Stimulated activated naive CD8-positive, alpha-beta T cell treated with anti-CD3 and anti-CD28 coated beads, Interleukin-15, Interleukin-2, amounts not matched to agents 100 ng/mL and 50 ng/mL, for 24 hours (primary cell): ENCODE results near the gene ZFYVE16.
"Not testable (repeated sequence)": the region's sequence is repeated elsewhere in the genome, so short reads cannot be mapped to it uniquely, and the experiment has no call there.

Source experiments
- H3K27ac Mint-ChIP-seq: one replicate; pipeline ENCODE4 v1.8.0; 2021; ENCODE audit warnings: mild to moderate bottlenecking, mixed read lengths
- H3K27me3 Mint-ChIP-seq: one replicate; pipeline ENCODE4 v1.8.0; 2021; ENCODE audit warnings: mixed read lengths
- H3K36me3 Mint-ChIP-seq: one replicate; pipeline ENCODE4 v1.8.0; 2021; ENCODE audit warnings: low read depth, mixed read lengths
- H3K4me1 Mint-ChIP-seq: one replicate; pipeline ENCODE4 v1.8.0; 2021; ENCODE audit warnings: low read depth, mixed read lengths
- H3K4me3 Mint-ChIP-seq: one replicate; pipeline ENCODE4 v1.8.0; 2021; ENCODE audit warnings: mild to moderate bottlenecking, mixed read lengths
- H3K9me3 Mint-ChIP-seq: one replicate; pipeline ENCODE4 v1.8.0; 2021; ENCODE audit warnings: mixed read lengths

ZFYVE16 gene

GRCh38 chr5:80442742-80443141 lies 34.9 kb downstream of the ZFYVE16 start:
- H3K9me3 Mint-ChIP-seq, result no peaks in the 10 kb centered on the region
- H3K27ac Mint-ChIP-seq, result no peak overlapping the region
- H3K4me3 Mint-ChIP-seq, result no peak overlapping the region
- H3K4me1 Mint-ChIP-seq, result peaks cover 4% of the 10 kb centered on the region
- H3K27me3 Mint-ChIP-seq, result no peaks in the 10 kb centered on the region
- peaks cover 30% of the 10 kb centered on the region for H3K36me3 Mint-ChIP-seq

GRCh38 chr5:80453366-80453765 lies 45.5 kb downstream of the ZFYVE16 start:
- Mint-ChIP-seq H3K36me3 (peaks cover 51% of the 10 kb centered on the region), H3K27ac (no peak overlapping the region), H3K9me3 (no peaks in the 10 kb centered on the region), H3K4me1 (no peaks in the 10 kb centered on the region), H3K4me3 (no peak overlapping the region), H3K27me3 (no peaks in the 10 kb centered on the region)

- H3K27ac Mint-ChIP-seq, result no peak overlapping the region
- H3K4me3 Mint-ChIP-seq, result no peak overlapping the region
- peaks cover 11% of the 10 kb centered on the region for H3K9me3 Mint-ChIP-seq
- H3K36me3 Mint-ChIP-seq, result peaks cover 83% of the 10 kb centered on the region
- no peaks in the 10 kb centered on the region for H3K27me3 Mint-ChIP-seq
- H3K4me1 Mint-ChIP-seq, result no peaks in the 10 kb centered on the region
These were observed 55.4 kb downstream of the ZFYVE16 start for GRCh38 chr5:80463269-80463668.

GRCh38 chr5:80466669-80467485 lies 59.0 kb downstream of the ZFYVE16 start:
- Mint-ChIP-seq H3K9me3 (peaks cover 18% of the 10 kb centered on the region), H3K36me3 (peaks cover 81% of the 10 kb centered on the region)

GRCh38 chr5:80468131-80468530 lies 60.3 kb downstream of the ZFYVE16 start:
- Mint-ChIP-seq H3K9me3 (peaks cover 20% of the 10 kb centered on the region), H3K4me3 (no peak overlapping the region), H3K27ac (no peak overlapping the region), H3K4me1 (no peaks in the 10 kb centered on the region), H3K36me3 (peaks cover 80% of the 10 kb centered on the region), H3K27me3 (no peaks in the 10 kb centered on the region)

More at GRCh38 chr5:80466669-80467485, 59.0 kb downstream of the ZFYVE16 start:
- no peaks in the 10 kb centered on the region for H3K27me3 Mint-ChIP-seq
- H3K4me3 Mint-ChIP-seq, result no peak overlapping the region
- no peak overlapping the region for H3K27ac Mint-ChIP-seq
- H3K4me1 Mint-ChIP-seq, result no peaks in the 10 kb centered on the region

- not testable (repeated sequence) for H3K27me3 Mint-ChIP-seq, H3K27ac Mint-ChIP-seq, H3K4me1 Mint-ChIP-seq, H3K4me3 Mint-ChIP-seq
- peaks cover 13% of the 10 kb centered on the region for H3K9me3 Mint-ChIP-seq
- peaks cover 82% of the 10 kb centered on the region for H3K36me3 Mint-ChIP-seq
These were observed 62.8 kb downstream of the ZFYVE16 start for GRCh38 chr5:80470631-80471030.

- Mint-ChIP-seq H3K9me3 (peaks cover 4% of the 10 kb centered on the region), H3K4me3 (no peak overlapping the region), H3K4me1 (no peaks in the 10 kb centered on the region)
These were observed 67.1 kb downstream of the ZFYVE16 start for GRCh38 chr5:80474929-80475328.

GRCh38 chr5:80479713-80480112 lies 71.8 kb downstream of the ZFYVE16 start:
- Mint-ChIP-seq H3K4me1 (no peaks in the 10 kb centered on the region), H3K27ac (no peak overlapping the region), H3K36me3 (peaks cover 61% of the 10 kb centered on the region), H3K4me3 (no peak overlapping the region), H3K27me3 (no peaks in the 10 kb centered on the region), H3K9me3 (peaks cover 10% of the 10 kb centered on the region)

More at GRCh38 chr5:80474929-80475328, 67.1 kb downstream of the ZFYVE16 start:
- Mint-ChIP-seq H3K27me3 (no peaks in the 10 kb centered on the region), H3K36me3 (peaks cover 70% of the 10 kb centered on the region), H3K27ac (no peak overlapping the region)

GRCh38 chr5:80480354-80480753 lies 72.5 kb downstream of the ZFYVE16 start:
- H3K27me3 Mint-ChIP-seq, result no peaks in the 10 kb centered on the region
- H3K4me1 Mint-ChIP-seq, result no peaks in the 10 kb centered on the region
- H3K36me3 Mint-ChIP-seq, result peaks cover 54% of the 10 kb centered on the region
- H3K27ac Mint-ChIP-seq, result no peak overlapping the region
- H3K4me3 Mint-ChIP-seq, result no peak overlapping the region
- peaks cover 10% of the 10 kb centered on the region for H3K9me3 Mint-ChIP-seq

- no peak overlapping the region for H3K27ac Mint-ChIP-seq
- peaks cover 10% of the 10 kb centered on the region for H3K9me3 Mint-ChIP-seq
- H3K4me3 Mint-ChIP-seq, result no peak overlapping the region
- H3K4me1 Mint-ChIP-seq, result no peaks in the 10 kb centered on the region
- H3K36me3 Mint-ChIP-seq, result peaks cover 51% of the 10 kb centered on the region
- peaks cover 2% of the 10 kb centered on the region for H3K27me3 Mint-ChIP-seq
These were observed 73.4 kb downstream of the ZFYVE16 start for GRCh38 chr5:80481019-80481893.

GRCh38 chr5:80482578-80482977 lies 74.7 kb downstream of the ZFYVE16 start:
- Mint-ChIP-seq H3K27ac (no peak overlapping the region), H3K27me3 (peaks cover 12% of the 10 kb centered on the region), H3K4me3 (no peak overlapping the region), H3K9me3 (peaks cover 10% of the 10 kb centered on the region), H3K4me1 (peaks cover 9% of the 10 kb centered on the region), H3K36me3 (peaks cover 43% of the 10 kb centered on the region)

GRCh38 chr5:80483636-80484232 lies 75.9 kb downstream of the ZFYVE16 start:
- H3K27me3 Mint-ChIP-seq, result peaks cover 19% of the 10 kb centered on the region
- H3K9me3 Mint-ChIP-seq, result peaks cover 10% of the 10 kb centered on the region
- H3K4me3 Mint-ChIP-seq, result no peak overlapping the region
- peaks cover 40% of the 10 kb centered on the region for H3K36me3 Mint-ChIP-seq
- no peak overlapping the region for H3K27ac Mint-ChIP-seq
- H3K4me1 Mint-ChIP-seq, result peaks cover 19% of the 10 kb centered on the region

GRCh38 chr5:80487444-80487828 lies 79.6 kb downstream of the ZFYVE16 start:
- H3K9me3 Mint-ChIP-seq, result peaks cover 5% of the 10 kb centered on the region
- H3K36me3 Mint-ChIP-seq, result peaks cover 10% of the 10 kb centered on the region
- H3K4me3 Mint-ChIP-seq, result peak overlapping the region; percentile 81
- H3K27ac Mint-ChIP-seq, result no peak overlapping the region
- H3K4me1 Mint-ChIP-seq, result peaks cover 19% of the 10 kb centered on the region
- H3K27me3 Mint-ChIP-seq, result peaks cover 29% of the 10 kb centered on the region

- peaks cover under 1% of the 10 kb centered on the region for H3K9me3 Mint-ChIP-seq
- peaks cover 29% of the 10 kb centered on the region for H3K27me3 Mint-ChIP-seq
- H3K4me1 Mint-ChIP-seq, result peaks cover 19% of the 10 kb centered on the region
- peak within 1 kb of the TSS; percentile 81 for H3K4me3 Mint-ChIP-seq
- H3K36me3 Mint-ChIP-seq, result peaks cover 5% of the 10 kb centered on the region
- no peak within 1 kb of the TSS for H3K27ac Mint-ChIP-seq
These were observed 80.2 kb downstream of the ZFYVE16 start, which contains the start of gene FAM151B for GRCh38 chr5:80487829-80488721. Gene FAM151B (plus strand): TSS chr5:80488100. CDS start chr5:80488124, 24 bp downstream.
